DOHH2 (cell line): ENCODE results near the gene RABEP1.

Experiments used
- EZH2phosphoT487 ChIP-seq: fragments of 200-600 bp; sonication (generic); IDR thresholded peaks from 2 replicates; pipeline ENCODE4 v1.6.1; 2017; ENCODE audit warnings: borderline replicate concordance, mild to moderate bottlenecking, antibody characterized with exemption, low read length, moderate library complexity, mixed read lengths
- TF ChIP-seq, protein P1 (sequence below): fragments of 200-600 bp; sonication (generic); IDR thresholded peaks from one replicate; pipeline ENCODE4 v1.5.1; 2014; ENCODE audit warnings: antibody characterized with exemption, mild to moderate bottlenecking, low read depth, low read length; ENCODE audit not compliant: poor library complexity, severe bottlenecking

DNA sequence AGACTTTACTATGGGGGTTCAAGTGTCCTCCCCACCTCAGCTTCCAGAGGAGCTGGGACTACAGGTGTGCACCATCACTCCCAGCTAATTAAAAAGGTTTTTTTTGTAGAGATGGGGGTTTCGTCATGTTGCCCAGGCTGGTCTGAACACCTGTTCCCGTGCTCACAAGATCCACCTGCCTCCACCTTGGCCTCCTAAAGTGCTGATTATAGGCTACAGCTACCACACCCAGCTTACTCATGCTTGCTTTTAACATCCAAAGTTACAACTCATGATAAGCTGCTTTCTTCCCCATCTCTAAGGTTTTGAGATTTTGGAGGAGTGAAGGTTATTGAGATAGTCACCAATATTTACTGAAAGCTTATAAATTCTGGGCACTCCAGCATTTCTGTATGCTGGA, 134.8 kb downstream of the RABEP1 start:
- TF ChIP-seq, protein P1, sequence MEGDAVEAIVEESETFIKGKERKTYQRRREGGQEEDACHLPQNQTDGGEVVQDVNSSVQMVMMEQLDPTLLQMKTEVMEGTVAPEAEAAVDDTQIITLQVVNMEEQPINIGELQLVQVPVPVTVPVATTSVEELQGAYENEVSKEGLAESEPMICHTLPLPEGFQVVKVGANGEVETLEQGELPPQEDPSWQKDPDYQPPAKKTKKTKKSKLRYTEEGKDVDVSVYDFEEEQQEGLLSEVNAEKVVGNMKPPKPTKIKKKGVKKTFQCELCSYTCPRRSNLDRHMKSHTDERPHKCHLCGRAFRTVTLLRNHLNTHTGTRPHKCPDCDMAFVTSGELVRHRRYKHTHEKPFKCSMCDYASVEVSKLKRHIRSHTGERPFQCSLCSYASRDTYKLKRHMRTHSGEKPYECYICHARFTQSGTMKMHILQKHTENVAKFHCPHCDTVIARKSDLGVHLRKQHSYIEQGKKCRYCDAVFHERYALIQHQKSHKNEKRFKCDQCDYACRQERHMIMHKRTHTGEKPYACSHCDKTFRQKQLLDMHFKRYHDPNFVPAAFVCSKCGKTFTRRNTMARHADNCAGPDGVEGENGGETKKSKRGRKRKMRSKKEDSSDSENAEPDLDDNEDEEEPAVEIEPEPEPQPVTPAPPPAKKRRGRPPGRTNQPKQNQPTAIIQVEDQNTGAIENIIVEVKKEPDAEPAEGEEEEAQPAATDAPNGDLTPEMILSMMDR: no peak
- no peak for TF ChIP-seq EZH2phosphoT487
